Activated CD4-positive, CD25-positive, alpha-beta regulatory T cell treated with anti-CD3 and anti-CD28 coated beads, Interleukin-2, amount 50 U/mL, for 72 hours (primary cell): ENCODE results near the gene SNRPA1.

Source experiments
- DNase-seq: peaks from one replicate; pipeline ENCODE4 v3.0.0; 2021

Gene SNRPA1

DNA sequence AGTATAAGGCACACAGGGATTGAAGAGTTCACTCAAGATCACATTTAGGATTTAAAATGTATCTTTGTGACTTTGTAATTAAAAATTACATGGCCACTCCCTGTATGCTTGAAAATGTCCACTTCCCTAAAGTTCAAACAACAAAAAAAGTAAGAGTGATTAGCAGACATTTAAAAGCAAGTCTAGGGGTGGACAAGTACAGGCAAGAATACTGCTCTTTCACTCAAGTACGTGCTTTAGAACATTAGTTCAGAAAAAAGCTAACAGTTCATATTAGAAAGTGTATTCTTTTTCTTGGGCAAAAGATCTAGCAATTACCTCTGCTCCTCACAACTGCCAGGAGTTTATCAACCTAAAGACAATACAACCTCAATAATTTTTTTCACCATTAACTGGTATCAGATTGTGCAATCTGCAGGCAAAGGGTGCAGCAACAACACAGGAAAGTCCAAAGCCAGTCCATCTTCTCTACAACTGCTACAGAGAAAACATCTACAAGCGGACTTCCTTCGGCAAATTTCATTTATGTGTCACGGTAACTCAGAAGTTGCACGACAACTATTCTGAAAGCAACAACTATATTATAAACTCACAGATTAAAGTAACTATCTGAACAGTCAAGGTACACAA is 61.3 kb downstream of the SNRPA1 start:
- no peak for DNase-seq

- no peak for DNase-seq
Measured at GRCh38 chr15:101232677-101233076, 62.4 kb downstream of the SNRPA1 start.
